ENCODE data around the gene LINGO1.

GRCh38 chr15:77614251-77614806, 18.4 kb downstream of the LINGO1 start:
- no peak for TF ChIP-seq AFF4 (CRISPR knock-in tag; IDR thresholded peaks at IDR 0.05; ENCODE audit: borderline replicate concordance)
- no peak for TF ChIP-seq USF2 (CRISPR knock-in tag; IDR thresholded peaks at IDR 0.05)
- no peak for TF ChIP-seq RELA (CRISPR knock-in tag; IDR thresholded peaks at IDR 0.05; ENCODE audit: borderline replicate concordance)
- no peak for TF ChIP-seq RORB (CRISPR knock-in tag; IDR thresholded peaks at IDR 0.05)
- TF ChIP-seq OVOL2 (CRISPR knock-in tag; IDR thresholded peaks at IDR 0.05; ENCODE audit: borderline replicate concordance) = no peak
- no peak for TF ChIP-seq CTCF (IDR thresholded peaks at IDR 0.05)
- TF ChIP-seq MAX (CRISPR knock-in tag; IDR thresholded peaks at IDR 0.05) = no peak
- TF ChIP-seq MLX (CRISPR knock-in tag; IDR thresholded peaks at IDR 0.05) = no peak
- no peak for TF ChIP-seq MYBL2 (CRISPR knock-in tag; IDR thresholded peaks at IDR 0.05)

All from WTC11 (cell line).